K562 (cell line): ENCODE measurements around the gene NIPAL4. TPM values are rescaled to one million over a fixed set of nuclear protein-coding genes. Genes with fewer than 3 reads are reported as not detected.

Source experiments
- ATAC-seq: fragments of 200-7000 bp; cut with Tn5 transposase; 3 replicates; pipeline ENCODE4 v1.9.1; 2020; ENCODE audit warnings: moderate library complexity
- BruUV-seq: library from RNA; stranded (reverse); fragments of 400-500 nt; replicated peaks from 2 replicates; lab custom pipeline; 2021; lab: Mats Ljungman, UMichigan
- CTCF ChIA-PET: fragments of 300-600 bp; formaldehyde crosslinking; extraction: SDS; loops from one replicate; lab custom pipeline; 2021; ENCODE audit warnings: low intra/inter-chr PET ratio; lab: Yijun Ruan, JAX
- POLR2A ChIA-PET: fragments of 300-600, 350-650 bp; sonication (Branson Sonifier 250); formaldehyde crosslinking; extraction: SDS; loops from one replicate; lab custom pipeline; 2021; ENCODE audit warnings: antibody characterized with exemption, inconsistent platforms; lab: Yijun Ruan, JAX
- DNase-seq, 4 experiments: peaks; one replicate each; pipeline versions ENCODE4 v3.0.0 to v3.0.0-alpha.2; 2011 to 2018; ENCODE audit warnings: low spot score in 3 of 4, mixed read lengths in 3 of 4; ENCODE audit errors: extremely low read depth in 1 of 4
- FAIRE-seq: peaks from 2 replicates; lab custom pipeline; 2011; peaks lifted over from hg19 to GRCh38; lab: Jason Lieb, UNC
- H2AFZ ChIP-seq: 2 replicates; pipeline ENCODE4 v1.6.0; 2011; ENCODE audit warnings: low read depth, low read length, control low read depth, inconsistent platforms
- H3K27ac ChIP-seq: fragments of 200-600 bp; 3 replicates; pipeline ENCODE4 v1.8.0; 2011; ENCODE audit warnings: low read depth, mild to moderate bottlenecking, control low read depth, inconsistent platforms, low read length, moderate library complexity, mixed read lengths; ENCODE audit errors: extremely low read depth
- H3K27me3 ChIP-seq, 2 experiments: fragments of 300-600 bp in 1 of 2; 2 replicates in 1 of 2; 3 replicates in 1 of 2; pipeline versions ENCODE4 v1.6.0 to v1.8.0; 2011; ENCODE audit warnings: inconsistent platforms in 2 of 2, low read length in 2 of 2, mild to moderate bottlenecking in 1 of 2, mixed read lengths in 1 of 2, moderate library complexity in 1 of 2; ENCODE audit not compliant: control insufficient read depth in 2 of 2, insufficient read depth in 2 of 2
- H3K36me3 ChIP-seq: fragments of 300-600 bp; 3 replicates; pipeline ENCODE4 v1.8.0; 2011; ENCODE audit warnings: mild to moderate bottlenecking, low read length, inconsistent platforms; ENCODE audit not compliant: control insufficient read depth, insufficient read depth
- H3K4me1 ChIP-seq, 2 experiments: fragments of 200-600 bp in 1 of 2; replicated peaks in 1 of 2; 2 replicates in 1 of 2; 3 replicates in 1 of 2; pipeline versions ENCODE4 v1.5.1 to v1.8.0; 2011; ENCODE audit warnings: inconsistent platforms in 2 of 2, low read length in 2 of 2, mild to moderate bottlenecking in 1 of 2, mixed read lengths in 1 of 2, moderate library complexity in 1 of 2; ENCODE audit not compliant: control insufficient read depth in 2 of 2, insufficient read depth in 2 of 2
- H3K4me2 ChIP-seq: 2 replicates; pipeline ENCODE4 v1.6.1; 2011; ENCODE audit warnings: low read length, control low read depth, inconsistent platforms, mixed read lengths; ENCODE audit not compliant: insufficient read depth
- H3K4me3 ChIP-seq: fragments of 200-600 bp; sonication (generic), shearing (Covaris generic); 2 replicates; pipeline ENCODE4 v1.5.1; 2016; ENCODE audit warnings: control low read depth, inconsistent platforms
- H3K79me2 ChIP-seq: fragments of 200-600 bp; 3 replicates; pipeline ENCODE4 v1.8.0; 2011; ENCODE audit warnings: low read length, inconsistent platforms; ENCODE audit not compliant: control insufficient read depth, insufficient read depth
- H3K9ac ChIP-seq, 2 experiments: 2 replicates each; pipeline versions ENCODE4 v1.6.0 to v1.6.1; 2011; ENCODE audit warnings: low read depth in 2 of 2, low read length in 2 of 2, control low read depth in 1 of 2, inconsistent platforms in 1 of 2, mild to moderate bottlenecking in 1 of 2, mixed read lengths in 1 of 2; ENCODE audit not compliant: insufficient read depth in 1 of 2
- H3K9me1 ChIP-seq: one replicate; pipeline ENCODE4 v1.6.0; 2011; ENCODE audit warnings: inconsistent platforms, mild to moderate bottlenecking, low read length, moderate library complexity; ENCODE audit not compliant: control insufficient read depth, insufficient read depth
- H3K9me3 ChIP-seq: replicated peaks from 2 replicates; pipeline ENCODE4 v1.5.1; 2011; ENCODE audit warnings: low read depth, low read length, inconsistent platforms; ENCODE audit not compliant: control insufficient read depth, insufficient read depth
- H4K20me1 ChIP-seq: replicated peaks from 2 replicates; pipeline ENCODE4 v1.6.1; 2011; ENCODE audit warnings: low read length, inconsistent platforms, mixed read lengths; ENCODE audit not compliant: control insufficient read depth, insufficient read depth
- GTF2F1 ChIP-seq: IDR thresholded peaks from 2 replicates; pipeline ENCODE4 v1.6.1; 2011; ENCODE audit warnings: low read depth, low read length, improper control_type of control experiment
- NFE2 ChIP-seq: IDR thresholded peaks from 2 replicates; pipeline ENCODE4 v1.6.1; 2014; ENCODE audit warnings: antibody characterized with exemption, low read depth
- NUFIP1 ChIP-seq: fragments of 450-650 bp; IDR thresholded peaks from 2 replicates; pipeline ENCODE4 v1.6.1; 2018; ENCODE audit not compliant: partially characterized antibody
- PBX2 ChIP-seq, 2 experiments: IDR thresholded peaks in 1 of 2; conservative IDR thresholded peaks in 1 of 2; 2 replicates each; pipeline ENCODE4 v1.6.1; 2016; ENCODE audit warnings: low read depth in 2 of 2, mild to moderate bottlenecking in 1 of 2, missing compliant biosample characterization in 1 of 2, missing genetic modification characterization in 1 of 2, moderate library complexity in 1 of 2
- PTBP1 ChIP-seq: fragments of 200-400 bp; formaldehyde crosslinking; IDR thresholded peaks from 2 replicates; pipeline ENCODE4 v1.6.1; 2017; ENCODE audit warnings: low read depth, low read length
- WGBS: fragments of 100-300 bp; shearing (Covaris generic); methylation state at CpG from one replicate; pipeline ENCODE4 v1.1.6; 2016; ENCODE audit warnings: low coverage, mixed read lengths; ENCODE audit not compliant: insufficient coverage; ENCODE audit errors: missing lambda C conversion rate; 5-methylcytosine and 5-hydroxymethylcytosine counted together
- in situ Hi-C: fragments of 300-500 bp; cut with MboI; formaldehyde crosslinking; loops from 4 replicates; pipeline ENCODE4 v1.15.0; 2018; ENCODE audit warnings: inconsistent platforms, mixed read lengths
- intact Hi-C: fragments of 100-400 bp; cut with micrococcal nuclease; formaldehyde crosslinking; loops from 2 replicates; pipeline ENCODE4 v1.14.2; 2022
- polyA plus RNA-seq, 8 experiments: library from polyadenylated mRNA; depleted of rRNA in 4 of 8; stranded (reverse) in 5 of 8; unstranded in 3 of 8; fragments of >200 nt; fragmentation: Nextera tagmentation in 2 of 8; fragmentation: Illumina TruSeq in 1 of 8; extraction: Ambion mirVana in 2 of 8; extraction: Trizol in 1 of 8; gene quantifications; 2 replicates each; pipeline versions ENCODE4 v1.2.1 to v1.2.3, GENCODE V29; 2011 to 2014; ENCODE audit warnings: inconsistent platforms in 1 of 8, missing spikeins in 1 of 8
- total RNA-seq, 7 experiments: library from RNA; depleted of rRNA in 6 of 7; stranded (reverse); fragments of >200 nt in 6 of 7; fragmentation: Illumina TruSeq in 2 of 7; extraction: Trizol in 2 of 7; gene quantifications; 2 replicates each; pipeline versions ENCODE4 v1.2.1 to v1.2.3, GENCODE V29; 2011 to 2021; ENCODE audit warnings: low replicate concordance in 1 of 7
- TF ChIP-seq, protein P1 (sequence below), 2 experiments: IDR thresholded peaks; 2 replicates each; pipeline ENCODE4 v1.6.1; 2012; ENCODE audit warnings: improper control_type of control experiment in 2 of 2, low read depth in 2 of 2, low read length in 2 of 2, borderline replicate concordance in 1 of 2

NIPAL4 gene
- total and polyA plus RNA-seq, 9 of the 15 experiments (the other 6 are each of a cell fraction or from before 2014, with no cell fraction given): not detected

- POLR2A ChIA-PET: no interaction called here
Measured at GRCh38 chr5:157487358-157487757, 27.3 kb downstream of the NIPAL4 start.

More at GRCh38 chr5:157487358-157487757, 27.3 kb downstream of the NIPAL4 start:
- peaks cover 0 to 4% of the 10 kb centered on the region in 2 experiments; a peak in 1 of 5 replicates for H3K4me1 ChIP-seq
- H4K20me1 ChIP-seq: no peaks in the 10 kb centered on the region
- peaks cover 0 to 27% of the 10 kb centered on the region in 2 experiments; a peak in 2 of 5 replicates for H3K27me3 ChIP-seq
- no peaks in the 10 kb centered on the region for H3K79me2 ChIP-seq
- DNase-seq (no peak), ATAC-seq (no peak), FAIRE-seq (no peak)
- intact Hi-C loops: no loop called here
- TF ChIP-seq NFE2 (no peak), GTF2F1 (no peak), PBX2 (CRISPR knock-in tag; IDR thresholded peaks at IDR 0.05; ENCODE audit: low read depth) (no peak), PBX2 (tag; conservative IDR thresholded peaks at IDR 0.05; ENCODE audit: low read depth) (no peak), NUFIP1 (no peak), PTBP1 (no peak)
- TF ChIP-seq, protein P1, sequence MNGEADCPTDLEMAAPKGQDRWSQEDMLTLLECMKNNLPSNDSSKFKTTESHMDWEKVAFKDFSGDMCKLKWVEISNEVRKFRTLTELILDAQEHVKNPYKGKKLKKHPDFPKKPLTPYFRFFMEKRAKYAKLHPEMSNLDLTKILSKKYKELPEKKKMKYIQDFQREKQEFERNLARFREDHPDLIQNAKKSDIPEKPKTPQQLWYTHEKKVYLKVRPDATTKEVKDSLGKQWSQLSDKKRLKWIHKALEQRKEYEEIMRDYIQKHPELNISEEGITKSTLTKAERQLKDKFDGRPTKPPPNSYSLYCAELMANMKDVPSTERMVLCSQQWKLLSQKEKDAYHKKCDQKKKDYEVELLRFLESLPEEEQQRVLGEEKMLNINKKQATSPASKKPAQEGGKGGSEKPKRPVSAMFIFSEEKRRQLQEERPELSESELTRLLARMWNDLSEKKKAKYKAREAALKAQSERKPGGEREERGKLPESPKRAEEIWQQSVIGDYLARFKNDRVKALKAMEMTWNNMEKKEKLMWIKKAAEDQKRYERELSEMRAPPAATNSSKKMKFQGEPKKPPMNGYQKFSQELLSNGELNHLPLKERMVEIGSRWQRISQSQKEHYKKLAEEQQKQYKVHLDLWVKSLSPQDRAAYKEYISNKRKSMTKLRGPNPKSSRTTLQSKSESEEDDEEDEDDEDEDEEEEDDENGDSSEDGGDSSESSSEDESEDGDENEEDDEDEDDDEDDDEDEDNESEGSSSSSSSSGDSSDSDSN (IDR thresholded peaks at IDR 0.05; ENCODE audit: borderline replicate concordance in 1 of 2, low read depth in 2 of 2, low read length in 2 of 2): no peak
- no peaks in the 10 kb centered on the region for H3K9me3 ChIP-seq
- no peak overlapping the region for H3K4me2 ChIP-seq
- in situ Hi-C loops: no loop called here
- CTCF ChIA-PET: no interaction called here
- H3K9ac ChIP-seq: no peak overlapping the region
- no peaks in the 10 kb centered on the region for H3K9me1 ChIP-seq
- H3K4me3 ChIP-seq: no peak overlapping the region
- no peak overlapping the region for H3K27ac ChIP-seq
- WGBS: 25% methylated on average over 3 of the region's 3 CpGs
- H2AFZ ChIP-seq: no peak overlapping the region
- H3K36me3 ChIP-seq: no peaks in the 10 kb centered on the region
- no TSS peak for BruUV-seq
